ENCODE results near the gene SDK1. TPM values are rescaled to one million over a fixed set of nuclear protein-coding genes. Genes with fewer than 3 reads are reported as not detected.

The SDK1 gene
- total and polyA plus RNA-seq, 2 donors (not counting 3 experiments of a cell fraction or from before 2014, with no cell fraction given) = 1.6 to 3.9 TPM

GRCh38 chr7:4173615-4174014 lies 872.6 kb downstream of the SDK1 start:
- H3K79me2 ChIP-seq (ENCODE audit: control insufficient read depth, insufficient read depth, low read length) = no peaks in the 10 kb centered on the region
- no TSS peak for BruUV-seq (replicated peaks)
- H4K20me1 ChIP-seq (replicated peaks; ENCODE audit: control insufficient read depth, extremely low read depth, insufficient read depth, low read length) = no peaks in the 10 kb centered on the region
- H3K9ac ChIP-seq (replicated peaks; ENCODE audit: extremely low read depth, insufficient read depth, low read length) = no peak overlapping the region
- dilution Hi-C loops (cut with MboI; ENCODE audit: extremely low pct_ligation_motif_present, low sequenced_read_pairs) = no loop called here
- H3K9me1 ChIP-seq (replicated peaks; ENCODE audit: control insufficient read depth, extremely low read depth, insufficient read depth, low read length) = no peaks in the 10 kb centered on the region
- intact Hi-C loops (cut with micrococcal nuclease) = no loop called here
- H3K9me3 ChIP-seq (replicated peaks; ENCODE audit: control insufficient read depth, insufficient read depth, low read length) = peaks cover 2% of the 10 kb centered on the region
- POLR2A ChIA-PET = no interaction called here
- DNase-seq (ENCODE audit: low read depth, low spot score) (no peak), FAIRE-seq (no peak)
- no peak overlapping the region for H3K4me2 ChIP-seq (ENCODE audit: insufficient read depth, low read length)
- no peaks in the 10 kb centered on the region for H3K36me3 ChIP-seq (ENCODE audit: control insufficient read depth in 2 of 2, extremely low read depth in 1 of 2, insufficient read depth in 2 of 2, low read length in 2 of 2)
- no peaks in the 10 kb centered on the region for H3K4me1 ChIP-seq (ENCODE audit: control insufficient read depth, extremely low read depth, insufficient read depth, low read length)
- CTCF ChIA-PET = no interaction called here
- H3K4me3 ChIP-seq (replicated peaks in 1 of 3; ENCODE audit: insufficient read depth in 1 of 3, low read depth in 1 of 3, low read length in 3 of 3) = no peak overlapping the region
- no peaks in the 10 kb centered on the region for H3K27me3 ChIP-seq (ENCODE audit: control insufficient read depth in 2 of 2, insufficient read depth in 2 of 2, low read length in 2 of 2)
- TF ChIP-seq FOS (IDR thresholded peaks at IDR 0.05; ENCODE audit: borderline replicate concordance, insufficient read depth, low read length) (no peak), POLR2A (IDR thresholded peaks at IDR 0.05; ENCODE audit: low read depth, low read length) (no peak), CTCF (IDR thresholded peaks at IDR 0.05; ENCODE audit: extremely low read depth in 1 of 2, insufficient read depth in 1 of 2, low read depth in 1 of 2, low read length in 2 of 2) (no peak), JUN (IDR thresholded peaks at IDR 0.05; ENCODE audit: borderline replicate concordance, insufficient read depth, insufficient read length, low read depth) (no peak), MYC (IDR thresholded peaks at IDR 0.05; ENCODE audit: low read depth, low read length) (no peak), MAX (IDR thresholded peaks at IDR 0.05; ENCODE audit: insufficient read depth, insufficient read length) (no peak), POLR2AphosphoS5 (IDR thresholded peaks at IDR 0.05; ENCODE audit: insufficient read depth, low read depth, low read length) (no peak), GATA2 (IDR thresholded peaks at IDR 0.05; ENCODE audit: insufficient read depth, insufficient read length, low read depth, low read length) (no peak), EZH2 (IDR thresholded peaks at IDR 0.05; ENCODE audit: borderline replicate concordance, low read depth, low read length, severe bottlenecking) (no peak)
- no peak overlapping the region for H2AFZ ChIP-seq (ENCODE audit: low read depth, low read length)
- H3K27ac ChIP-seq (ENCODE audit: insufficient read depth, low read depth, low read length) = no peak overlapping the region

All from endothelial cell of umbilical vein (primary cell).